Activated naive CD4-positive, alpha-beta T cell treated with Interleukin-2 at 50 U/mL for 16 hours (primary cell): ENCODE results near the gene RAB7B.

Experiments
- DNase-seq: peaks from one replicate; pipeline ENCODE4 v3.0.0-alpha.2; 2020

RAB7B gene

GRCh38 chr1:205945069-205945468 lies 58.1 kb downstream of the RAB7B start:
- DNase-seq = no peak

GRCh38 chr1:205944525-205944924 lies 58.7 kb downstream of the RAB7B start:
- DNase-seq = no peak

- no peak for DNase-seq
Measured at GRCh38 chr1:205943245-205943644, 60.0 kb downstream of the RAB7B start, which contains the start of gene SLC26A9. Gene SLC26A9, minus strand, starts transcription at chr1:205943456. Its CDS starts 7,636 bp downstream, at chr1:205935820.

- DNase-seq = no peak
Measured at GRCh38 chr1:205942631-205943159, 60.5 kb downstream of the RAB7B start.

- no peak for DNase-seq
Measured at GRCh38 chr1:205940710-205941109, 62.5 kb downstream of the RAB7B start.

GRCh38 chr1:205939690-205940330 lies 63.4 kb downstream of the RAB7B start:
- no peak for DNase-seq

GRCh38 chr1:205938682-205939081 lies 64.5 kb downstream of the RAB7B start:
- no peak for DNase-seq

GRCh38 chr1:205936846-205937586 lies 66.2 kb downstream of the RAB7B start:
- no peak for DNase-seq

- DNase-seq = no peak
Measured at GRCh38 chr1:205936311-205936710, 66.9 kb downstream of the RAB7B start.

- no peak for DNase-seq
Measured at GRCh38 chr1:205935869-205936268, 67.3 kb downstream of the RAB7B start.

GRCh38 chr1:205934788-205935187 lies 68.4 kb downstream of the RAB7B start:
- no peak for DNase-seq

GRCh38 chr1:205933671-205934618 lies 69.2 kb downstream of the RAB7B start:
- no peak for DNase-seq

- DNase-seq = no peak
Measured at GRCh38 chr1:205932776-205933175, 70.4 kb downstream of the RAB7B start.

GRCh38 chr1:205930799-205931281 lies 72.4 kb downstream of the RAB7B start:
- DNase-seq = no peak

GRCh38 chr1:205930195-205930577 lies 73.0 kb downstream of the RAB7B start:
- no peak for DNase-seq

- no peak for DNase-seq
Measured at GRCh38 chr1:205929496-205930194, 73.5 kb downstream of the RAB7B start.

GRCh38 chr1:205928317-205928716 lies 74.9 kb downstream of the RAB7B start:
- DNase-seq = no peak

GRCh38 chr1:205927676-205928075 lies 75.5 kb downstream of the RAB7B start:
- no peak for DNase-seq

- no peak for DNase-seq
Measured at GRCh38 chr1:205927247-205927646, 75.9 kb downstream of the RAB7B start.
